Measurements from ENCODE around the gene PAXX. TPM values are rescaled to one million over a fixed set of nuclear protein-coding genes. Genes with fewer than 3 reads are reported as not detected.
A peak's percentile ranks its signal among the peaks of the same experiment; 100 is the strongest.

Gene PAXX
- polyA plus RNA-seq, 1 donor (not counting 4 experiments of a cell fraction or from before 2014, with no cell fraction given): 11.2 TPM

DNA sequence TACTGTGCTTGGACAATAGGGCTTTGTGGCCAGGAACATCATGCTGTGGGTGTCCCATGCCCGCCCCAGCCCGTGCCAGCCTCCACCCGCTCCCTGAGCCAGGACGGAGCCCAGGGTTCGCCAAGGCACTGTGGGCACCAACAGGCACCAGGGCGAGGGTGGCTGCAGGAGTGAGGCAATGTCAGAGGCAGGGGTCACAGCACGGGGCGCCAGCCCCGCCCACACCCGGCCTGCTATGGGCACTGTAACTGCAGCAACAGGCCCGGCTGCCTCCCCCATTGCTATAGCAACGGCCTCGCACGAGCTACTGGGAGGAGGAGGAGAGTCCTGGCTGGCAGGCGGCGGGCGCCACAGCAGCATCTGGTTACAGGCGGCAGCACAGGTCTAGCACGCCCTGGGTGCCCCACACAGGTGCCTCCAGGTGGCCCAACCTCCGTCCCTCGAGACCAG, 33.3 kb downstream of the PAXX start:
- dilution Hi-C loops (cut with MboI; ENCODE audit: extremely low pct_ligation_motif_present, low sequenced_read_pairs): no loop called here
- H3K27ac ChIP-seq (ENCODE audit: control insufficient read depth, insufficient read depth, low read length): no peak overlapping the region
- no peaks in the 10 kb centered on the region for H4K20me1 ChIP-seq (ENCODE audit: control insufficient read depth, extremely low read depth, insufficient read depth, low read length)
- no peaks in the 10 kb centered on the region for H3K79me2 ChIP-seq (ENCODE audit: control insufficient read depth, insufficient read depth, low read length)
- H3K9ac ChIP-seq (ENCODE audit: control insufficient read depth, extremely low read depth, insufficient read depth, low read length): no peak overlapping the region
- FAIRE-seq (no peak), DNase-seq (ENCODE audit: low read depth, low spot score) (no peak)
- H3K9me3 ChIP-seq (ENCODE audit: control insufficient read depth, low read depth, low read length): no peaks in the 10 kb centered on the region
- no peaks in the 10 kb centered on the region for H3K9me1 ChIP-seq (ENCODE audit: control insufficient read depth, extremely low read depth, insufficient read depth, low read length)
- no peak overlapping the region for H3K4me3 ChIP-seq (ENCODE audit: control insufficient read depth in 2 of 3, extremely low read depth in 1 of 3, insufficient read depth in 2 of 3, low read depth in 1 of 3, low read length in 3 of 3)
- H3K4me1 ChIP-seq (ENCODE audit: control insufficient read depth, extremely low read depth, insufficient read depth, low read length): peaks cover 7% of the 10 kb centered on the region
- TF ChIP-seq EZH2 (IDR thresholded peaks at IDR 0.05; ENCODE audit: low read length): no peak
- TF ChIP-seq, protein P1, sequence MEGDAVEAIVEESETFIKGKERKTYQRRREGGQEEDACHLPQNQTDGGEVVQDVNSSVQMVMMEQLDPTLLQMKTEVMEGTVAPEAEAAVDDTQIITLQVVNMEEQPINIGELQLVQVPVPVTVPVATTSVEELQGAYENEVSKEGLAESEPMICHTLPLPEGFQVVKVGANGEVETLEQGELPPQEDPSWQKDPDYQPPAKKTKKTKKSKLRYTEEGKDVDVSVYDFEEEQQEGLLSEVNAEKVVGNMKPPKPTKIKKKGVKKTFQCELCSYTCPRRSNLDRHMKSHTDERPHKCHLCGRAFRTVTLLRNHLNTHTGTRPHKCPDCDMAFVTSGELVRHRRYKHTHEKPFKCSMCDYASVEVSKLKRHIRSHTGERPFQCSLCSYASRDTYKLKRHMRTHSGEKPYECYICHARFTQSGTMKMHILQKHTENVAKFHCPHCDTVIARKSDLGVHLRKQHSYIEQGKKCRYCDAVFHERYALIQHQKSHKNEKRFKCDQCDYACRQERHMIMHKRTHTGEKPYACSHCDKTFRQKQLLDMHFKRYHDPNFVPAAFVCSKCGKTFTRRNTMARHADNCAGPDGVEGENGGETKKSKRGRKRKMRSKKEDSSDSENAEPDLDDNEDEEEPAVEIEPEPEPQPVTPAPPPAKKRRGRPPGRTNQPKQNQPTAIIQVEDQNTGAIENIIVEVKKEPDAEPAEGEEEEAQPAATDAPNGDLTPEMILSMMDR (optimal IDR thresholded peaks at IDR 0.05 in 1 of 3, IDR thresholded peaks at IDR 0.05 in 1 of 3, conservative IDR thresholded peaks at IDR 0.05 in 1 of 3; ENCODE audit: extremely low read depth in 1 of 3, insufficient read depth in 2 of 3, low read length in 3 of 3): peak in 1 of 3 experiments; percentile 18
- H3K4me2 ChIP-seq (ENCODE audit: control insufficient read depth, extremely low read depth, insufficient read depth, low read depth, low read length): no peak overlapping the region
- no peaks in the 10 kb centered on the region for H3K36me3 ChIP-seq (ENCODE audit: control insufficient read depth in 2 of 2, extremely low read depth in 1 of 2, insufficient read depth in 2 of 2, low read length in 2 of 2)
- peaks cover 15% of the 10 kb centered on the region for H3K27me3 ChIP-seq (ENCODE audit: control insufficient read depth, extremely low read depth, insufficient read depth, low read length)
- no peak overlapping the region for H2AFZ ChIP-seq (ENCODE audit: control insufficient read depth, low read length)

DNA sequence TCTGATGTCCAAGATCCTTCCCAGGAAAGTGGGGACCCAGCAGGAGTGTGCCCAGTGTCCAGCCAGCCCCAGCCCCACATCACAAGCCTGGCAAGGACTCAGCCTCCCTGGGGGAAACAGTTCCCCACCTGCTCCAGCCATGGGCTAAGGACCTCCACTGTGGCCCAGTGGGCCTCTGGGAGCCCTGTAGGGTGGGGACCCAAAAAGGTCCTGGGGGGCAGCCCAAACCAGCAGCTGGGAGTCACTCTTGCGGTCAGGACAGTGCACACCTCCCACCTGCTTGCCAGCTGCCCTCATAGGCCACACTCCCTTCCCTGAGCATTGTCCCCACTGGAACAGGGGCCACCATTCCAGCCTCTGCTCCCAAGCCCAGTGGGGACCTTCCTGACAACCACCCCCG, 34.2 kb downstream of the PAXX start:
- no peaks in the 10 kb centered on the region for H3K9me3 ChIP-seq (ENCODE audit: control insufficient read depth, low read depth, low read length)
- no peaks in the 10 kb centered on the region for H3K36me3 ChIP-seq (ENCODE audit: control insufficient read depth in 2 of 2, extremely low read depth in 1 of 2, insufficient read depth in 2 of 2, low read length in 2 of 2)
- no peaks in the 10 kb centered on the region for H3K79me2 ChIP-seq (ENCODE audit: control insufficient read depth, insufficient read depth, low read length)
- no peak overlapping the region for H3K4me2 ChIP-seq (ENCODE audit: control insufficient read depth, extremely low read depth, insufficient read depth, low read depth, low read length)
- H3K27me3 ChIP-seq (ENCODE audit: control insufficient read depth, extremely low read depth, insufficient read depth, low read length): peaks cover 15% of the 10 kb centered on the region
- H3K4me3 ChIP-seq (ENCODE audit: control insufficient read depth in 2 of 3, extremely low read depth in 1 of 3, insufficient read depth in 2 of 3, low read depth in 1 of 3, low read length in 3 of 3): no peak overlapping the region
- DNase-seq (ENCODE audit: low read depth, low spot score) (no peak), FAIRE-seq (no peak)
- no peaks in the 10 kb centered on the region for H4K20me1 ChIP-seq (ENCODE audit: control insufficient read depth, extremely low read depth, insufficient read depth, low read length)
- dilution Hi-C loops (cut with MboI; ENCODE audit: extremely low pct_ligation_motif_present, low sequenced_read_pairs): no loop called here
- no peak overlapping the region for H3K9ac ChIP-seq (ENCODE audit: control insufficient read depth, extremely low read depth, insufficient read depth, low read length)
- H3K4me1 ChIP-seq (ENCODE audit: control insufficient read depth, extremely low read depth, insufficient read depth, low read length): peaks cover 7% of the 10 kb centered on the region
- no peak overlapping the region for H2AFZ ChIP-seq (ENCODE audit: control insufficient read depth, low read length)
- no peak overlapping the region for H3K27ac ChIP-seq (ENCODE audit: control insufficient read depth, insufficient read depth, low read length)
- no peaks in the 10 kb centered on the region for H3K9me1 ChIP-seq (ENCODE audit: control insufficient read depth, extremely low read depth, insufficient read depth, low read length)
- TF ChIP-seq, protein P1 (optimal IDR thresholded peaks at IDR 0.05 in 1 of 3, IDR thresholded peaks at IDR 0.05 in 1 of 3, conservative IDR thresholded peaks at IDR 0.05 in 1 of 3; ENCODE audit: extremely low read depth in 1 of 3, insufficient read depth in 2 of 3, low read length in 3 of 3): no peak
- TF ChIP-seq EZH2 (IDR thresholded peaks at IDR 0.05; ENCODE audit: low read length): no peak
